ENCODE measurements around the gene IQSEC1.

The IQSEC1 gene

DNA sequence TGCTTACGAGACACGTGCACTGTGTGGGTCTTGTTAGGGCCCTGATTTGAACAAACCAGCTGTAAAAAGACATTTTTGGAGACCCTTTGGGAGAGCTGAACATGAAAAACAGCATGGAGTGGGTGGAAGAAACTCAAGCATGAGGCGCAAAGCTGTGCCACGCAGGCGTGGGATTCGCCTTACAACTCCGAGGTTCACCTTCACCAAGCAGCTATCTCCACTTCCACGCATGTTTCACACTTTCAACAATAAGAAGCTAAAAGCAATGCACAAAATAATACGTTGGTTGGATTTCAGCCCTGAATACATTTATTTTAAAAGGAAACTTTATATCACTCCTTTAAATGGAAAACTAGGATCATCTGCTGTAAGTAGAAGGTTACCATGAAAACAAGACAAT is 42.5 kb downstream of the IQSEC1 start:
- Histone ChIP-seq H3K27ac (ENCODE audit: low read depth in 2 of 2, low read length in 2 of 2) (no peak overlapping the region), H3K36me3 (ENCODE audit: control insufficient read depth in 2 of 2, insufficient read depth in 2 of 2, low read length in 2 of 2) (no peaks in the 10 kb centered on the region), H3K4me1 (ENCODE audit: control insufficient read depth in 2 of 2, insufficient read depth in 2 of 2, low read length in 2 of 2) (no peaks in the 10 kb centered on the region), H3K4me3 (ENCODE audit: low read length in 2 of 2) (no peak overlapping the region), H3K9me3 (ENCODE audit: control insufficient read depth in 2 of 2, low read length in 2 of 2) (no peaks in the 10 kb centered on the region), H3K9ac (ENCODE audit: low read depth in 1 of 2, low read length in 2 of 2) (no peak overlapping the region), H3K27me3 (ENCODE audit: control insufficient read depth in 2 of 2, insufficient read depth in 2 of 2, low read length in 2 of 2) (no peaks in the 10 kb centered on the region)

DNA sequence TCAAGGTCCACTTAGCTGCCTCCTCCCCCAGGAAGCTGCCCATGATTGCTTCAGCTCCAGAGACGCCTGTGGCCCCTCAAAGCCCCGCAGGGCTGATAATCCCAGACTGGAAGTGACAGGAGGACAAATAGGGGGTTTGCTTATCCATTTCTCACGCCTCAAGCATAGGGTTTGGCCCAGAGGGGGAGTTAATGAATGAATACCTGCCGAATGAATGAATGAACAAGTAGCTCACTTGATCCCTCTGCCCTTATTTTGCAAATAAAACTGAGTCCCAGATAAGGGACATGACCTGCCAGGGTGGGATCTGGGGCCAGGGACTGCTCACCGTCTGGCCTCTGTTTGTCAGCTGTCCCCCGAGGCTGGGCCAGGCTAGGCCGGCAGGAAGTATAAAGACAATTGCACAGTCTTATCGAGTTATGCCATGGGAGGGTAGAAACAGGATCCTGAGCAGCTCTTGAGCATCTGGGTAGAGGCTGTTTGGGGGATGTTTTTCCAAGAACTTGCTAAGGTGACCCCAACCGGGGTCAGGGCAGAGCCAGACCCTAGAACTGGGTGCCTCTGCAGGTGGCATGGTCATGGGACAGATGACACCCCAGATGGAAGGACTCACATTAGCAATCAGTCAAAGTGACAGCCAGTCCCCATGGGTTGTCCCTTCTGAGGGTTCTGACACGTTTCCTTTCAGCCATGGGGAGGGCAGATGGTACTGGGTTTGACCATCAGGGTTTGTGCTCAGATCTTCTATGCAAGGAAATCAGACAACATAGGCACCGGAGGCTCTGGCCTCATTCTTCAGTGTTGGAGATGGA is 45.0 kb downstream of the IQSEC1 start:
- no peak overlapping the region for H3K27ac ChIP-seq (ENCODE audit: low read depth in 2 of 2, low read length in 2 of 2)
- no peak overlapping the region for H3K9ac ChIP-seq (ENCODE audit: low read depth in 1 of 2, low read length in 2 of 2)
- H3K4me1 ChIP-seq (ENCODE audit: control insufficient read depth in 2 of 2, insufficient read depth in 2 of 2, low read length in 2 of 2) = no peaks in the 10 kb centered on the region
- no peaks in the 10 kb centered on the region for H3K27me3 ChIP-seq (ENCODE audit: control insufficient read depth in 2 of 2, insufficient read depth in 2 of 2, low read length in 2 of 2)
- no peaks in the 10 kb centered on the region for H3K9me3 ChIP-seq (ENCODE audit: control insufficient read depth in 2 of 2, low read length in 2 of 2)
- no peaks in the 10 kb centered on the region for H3K36me3 ChIP-seq (ENCODE audit: control insufficient read depth in 2 of 2, insufficient read depth in 2 of 2, low read length in 2 of 2)
- H3K4me3 ChIP-seq (ENCODE audit: low read length in 2 of 2) = no peak overlapping the region

DNA sequence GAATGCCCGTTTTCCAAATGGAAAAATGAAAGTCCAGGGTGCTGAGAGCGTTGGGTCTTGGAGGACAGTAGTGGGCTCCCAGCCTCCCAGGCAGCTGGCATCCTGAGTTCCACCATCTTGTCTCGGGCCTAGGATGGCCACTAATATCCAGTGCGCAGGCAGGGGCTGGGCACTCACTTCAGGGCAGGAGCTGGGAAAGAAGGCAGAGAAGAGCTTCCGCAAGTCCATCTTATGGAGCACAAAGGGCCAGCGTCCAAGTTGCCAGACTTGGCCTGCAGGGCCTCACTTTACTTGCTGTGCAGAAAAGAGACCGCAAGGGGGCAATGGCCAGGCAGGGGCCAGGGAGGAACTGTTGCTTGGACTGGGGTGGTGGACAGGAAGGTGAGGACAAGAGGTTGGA is 46.1 kb downstream of the IQSEC1 start:
- Histone ChIP-seq H3K4me1 (ENCODE audit: control insufficient read depth in 2 of 2, insufficient read depth in 2 of 2, low read length in 2 of 2) (peaks cover 0 to under 1% of the 10 kb centered on the region in 2 donors), H3K4me3 (ENCODE audit: low read length in 2 of 2) (no peak overlapping the region), H3K9ac (ENCODE audit: low read depth in 1 of 2, low read length in 2 of 2) (no peak overlapping the region), H3K36me3 (ENCODE audit: control insufficient read depth in 2 of 2, insufficient read depth in 2 of 2, low read length in 2 of 2) (no peaks in the 10 kb centered on the region), H3K9me3 (ENCODE audit: control insufficient read depth in 2 of 2, low read length in 2 of 2) (no peaks in the 10 kb centered on the region), H3K27me3 (ENCODE audit: control insufficient read depth in 2 of 2, insufficient read depth in 2 of 2, low read length in 2 of 2) (no peaks in the 10 kb centered on the region), H3K27ac (ENCODE audit: low read depth in 2 of 2, low read length in 2 of 2) (no peak overlapping the region)

DNA sequence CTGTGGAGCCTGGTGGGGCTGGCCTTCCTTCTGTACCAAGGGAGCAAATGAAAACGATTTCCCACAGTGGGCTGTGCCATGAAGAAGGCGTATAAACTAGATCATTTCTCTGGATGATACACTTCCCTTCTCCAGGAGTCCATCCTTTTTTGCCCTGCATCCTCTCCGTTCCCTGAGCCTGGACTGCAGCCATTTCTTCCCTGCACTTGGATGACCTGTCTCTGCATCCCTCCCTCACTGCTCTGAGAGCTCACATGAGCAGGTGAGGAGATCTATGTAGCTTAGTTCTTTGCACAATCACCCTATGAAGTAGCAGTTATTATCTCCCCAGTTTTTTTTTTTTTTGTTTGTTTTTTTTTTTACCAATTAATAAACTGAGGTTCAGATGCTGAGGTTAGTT is 46.7 kb downstream of the IQSEC1 start:
- H3K9me3 ChIP-seq (ENCODE audit: control insufficient read depth in 2 of 2, low read length in 2 of 2) = no peaks in the 10 kb centered on the region
- H3K4me1 ChIP-seq (ENCODE audit: control insufficient read depth in 2 of 2, insufficient read depth in 2 of 2, low read length in 2 of 2) = peaks cover 5 to 7% of the 10 kb centered on the region in 2 donors
- no peaks in the 10 kb centered on the region for H3K36me3 ChIP-seq (ENCODE audit: control insufficient read depth in 2 of 2, insufficient read depth in 2 of 2, low read length in 2 of 2)

DNA sequence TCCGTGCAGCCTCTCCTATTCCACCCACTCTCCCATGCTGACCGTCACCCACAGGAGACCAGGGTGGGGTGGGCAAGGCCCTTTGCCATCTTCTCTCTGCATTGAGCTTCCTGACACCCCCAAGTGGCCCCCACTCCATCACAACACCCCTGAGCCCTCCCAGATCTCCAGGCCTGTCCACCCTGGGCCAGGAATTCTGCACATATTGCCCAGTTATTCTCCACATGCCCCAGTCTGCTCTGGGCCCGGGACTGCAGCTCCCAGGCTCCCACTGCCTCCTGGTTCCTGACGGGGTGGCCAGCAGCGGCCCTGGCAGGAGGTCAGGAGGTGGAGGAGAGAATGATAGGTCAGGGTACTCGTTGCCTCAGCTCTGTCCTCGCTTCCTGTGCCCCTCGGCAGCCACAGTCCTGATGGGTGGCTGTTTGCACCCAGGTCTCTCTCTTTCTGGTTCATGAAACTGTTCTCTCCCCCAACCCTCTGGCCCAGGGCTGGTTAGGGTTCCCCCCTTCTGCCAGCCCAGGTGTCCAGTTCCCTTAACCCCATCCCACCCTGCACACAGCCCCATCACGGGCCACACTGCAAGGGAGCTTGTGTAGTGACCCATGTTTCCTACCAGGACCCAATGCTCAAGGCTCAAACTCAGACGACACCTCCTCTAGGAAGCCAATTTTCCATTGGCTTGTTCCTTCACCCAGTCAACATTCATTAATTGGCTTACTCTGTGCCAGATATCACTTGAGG is 47.3 kb downstream of the IQSEC1 start:
- H3K27me3 ChIP-seq (ENCODE audit: control insufficient read depth in 2 of 2, insufficient read depth in 2 of 2, low read length in 2 of 2) = no peaks in the 10 kb centered on the region
- H3K4me1 ChIP-seq (ENCODE audit: control insufficient read depth in 2 of 2, insufficient read depth in 2 of 2, low read length in 2 of 2) = peaks cover 6 to 12% of the 10 kb centered on the region in 2 donors
- H3K27ac ChIP-seq (ENCODE audit: low read depth in 2 of 2, low read length in 2 of 2) = no peak overlapping the region
- no peak overlapping the region for H3K9ac ChIP-seq (ENCODE audit: low read depth in 1 of 2, low read length in 2 of 2)
- H3K9me3 ChIP-seq (ENCODE audit: control insufficient read depth in 2 of 2, low read length in 2 of 2) = no peaks in the 10 kb centered on the region
- no peaks in the 10 kb centered on the region for H3K36me3 ChIP-seq (ENCODE audit: control insufficient read depth in 2 of 2, insufficient read depth in 2 of 2, low read length in 2 of 2)
- no peak overlapping the region for H3K4me3 ChIP-seq (ENCODE audit: low read length in 2 of 2)

More for the DNA sequence above, 46.7 kb downstream of the IQSEC1 start:
- H3K27me3 ChIP-seq (ENCODE audit: control insufficient read depth in 2 of 2, insufficient read depth in 2 of 2, low read length in 2 of 2) = no peaks in the 10 kb centered on the region
- H3K4me3 ChIP-seq (ENCODE audit: low read length in 2 of 2) = no peak overlapping the region
- H3K9ac ChIP-seq (ENCODE audit: low read depth in 1 of 2, low read length in 2 of 2) = no peak overlapping the region
- H3K27ac ChIP-seq (ENCODE audit: low read depth in 2 of 2, low read length in 2 of 2) = no peak overlapping the region

DNA sequence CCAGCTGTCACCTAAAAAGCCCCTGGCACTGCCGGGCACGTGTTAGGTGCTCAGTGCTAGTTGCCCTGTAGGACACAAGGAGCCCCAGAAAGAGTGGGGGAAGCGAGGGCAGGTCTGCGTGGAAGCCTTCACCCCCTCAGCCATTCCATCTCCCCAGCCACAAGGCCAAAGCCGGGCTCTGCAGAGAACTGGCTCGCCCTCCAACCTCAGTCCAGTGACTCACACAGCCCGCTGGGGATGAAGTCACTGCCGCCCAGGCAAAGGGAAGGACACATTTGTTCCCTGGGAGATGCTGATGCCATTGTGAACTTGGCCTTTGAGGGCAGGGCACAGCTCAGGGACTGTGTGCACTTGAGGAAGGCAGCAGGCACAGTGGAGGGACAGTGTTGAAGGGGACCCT is 48.1 kb downstream of the IQSEC1 start:
- Histone ChIP-seq H3K27me3 (ENCODE audit: control insufficient read depth in 2 of 2, insufficient read depth in 2 of 2, low read length in 2 of 2) (no peaks in the 10 kb centered on the region), H3K9ac (ENCODE audit: low read depth in 1 of 2, low read length in 2 of 2) (no peak overlapping the region), H3K27ac (ENCODE audit: low read depth in 2 of 2, low read length in 2 of 2) (no peak overlapping the region), H3K36me3 (ENCODE audit: control insufficient read depth in 2 of 2, insufficient read depth in 2 of 2, low read length in 2 of 2) (no peaks in the 10 kb centered on the region), H3K9me3 (ENCODE audit: control insufficient read depth in 2 of 2, low read length in 2 of 2) (no peaks in the 10 kb centered on the region), H3K4me3 (ENCODE audit: low read length in 2 of 2) (no peak overlapping the region), H3K4me1 (ENCODE audit: control insufficient read depth in 2 of 2, insufficient read depth in 2 of 2, low read length in 2 of 2) (peaks cover 6 to 12% of the 10 kb centered on the region in 2 donors)

DNA sequence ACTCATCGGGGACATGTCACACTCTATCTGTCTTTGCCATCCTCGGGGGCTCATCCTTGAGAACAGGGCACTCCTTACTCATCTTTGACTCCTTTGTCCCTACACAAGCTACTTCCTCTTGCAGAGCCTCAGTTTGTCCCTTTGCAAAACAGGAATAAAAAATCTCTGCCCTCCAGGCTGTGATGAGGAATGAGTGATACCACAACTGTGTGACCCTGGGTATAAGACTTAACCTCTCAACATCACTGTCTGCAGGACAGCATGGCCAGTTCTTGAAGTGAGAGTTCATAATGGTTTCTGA is 48.5 kb downstream of the IQSEC1 start:
- Histone ChIP-seq H3K27ac (ENCODE audit: low read depth in 2 of 2, low read length in 2 of 2) (no peak overlapping the region), H3K4me3 (ENCODE audit: low read length in 2 of 2) (no peak overlapping the region), H3K36me3 (ENCODE audit: control insufficient read depth in 2 of 2, insufficient read depth in 2 of 2, low read length in 2 of 2) (no peaks in the 10 kb centered on the region), H3K27me3 (ENCODE audit: control insufficient read depth in 2 of 2, insufficient read depth in 2 of 2, low read length in 2 of 2) (no peaks in the 10 kb centered on the region), H3K9me3 (ENCODE audit: control insufficient read depth in 2 of 2, low read length in 2 of 2) (no peaks in the 10 kb centered on the region), H3K4me1 (ENCODE audit: control insufficient read depth in 2 of 2, insufficient read depth in 2 of 2, low read length in 2 of 2) (peaks cover 6 to 14% of the 10 kb centered on the region in 2 donors), H3K9ac (ENCODE audit: low read depth in 1 of 2, low read length in 2 of 2) (no peak overlapping the region)

DNA sequence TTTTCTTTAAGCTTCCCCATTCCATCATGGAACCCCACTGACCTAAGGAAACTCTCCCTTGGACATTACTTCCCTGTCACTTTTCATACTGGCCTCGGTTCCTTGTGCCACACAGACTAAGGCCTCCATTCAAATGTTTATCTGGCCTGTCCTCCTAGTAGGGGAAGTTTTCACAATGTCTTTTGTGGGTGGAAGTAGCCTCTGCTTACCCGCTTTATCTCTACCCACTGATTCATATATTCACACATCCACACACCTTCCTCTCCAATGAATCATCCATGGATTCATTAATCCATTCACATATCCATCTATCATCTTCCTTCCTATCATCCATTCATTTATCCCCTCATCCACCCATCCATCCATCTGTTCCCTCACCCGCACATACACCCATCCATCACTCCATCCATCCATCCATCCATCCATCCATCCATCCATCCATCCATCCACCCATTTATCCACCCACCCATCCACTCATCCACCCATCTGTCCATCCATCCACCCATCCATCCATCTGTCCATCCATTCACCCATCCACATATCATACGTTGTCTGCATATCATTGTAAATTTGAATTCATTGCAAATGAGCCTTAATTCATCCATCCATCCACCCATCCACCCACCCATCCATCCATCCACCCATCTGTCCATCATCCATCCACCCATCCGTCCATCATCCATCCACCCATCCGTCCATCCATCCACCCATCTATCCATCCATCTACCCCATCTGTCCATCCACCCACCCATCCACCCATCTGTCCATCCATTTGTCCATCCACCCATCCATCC is 49.1 kb downstream of the IQSEC1 start:
- no peaks in the 10 kb centered on the region for H3K36me3 ChIP-seq (ENCODE audit: control insufficient read depth in 2 of 2, insufficient read depth in 2 of 2, low read length in 2 of 2)
- no peak overlapping the region for H3K4me3 ChIP-seq (ENCODE audit: low read length in 2 of 2)
- no peaks in the 10 kb centered on the region for H3K9me3 ChIP-seq (ENCODE audit: control insufficient read depth in 2 of 2, low read length in 2 of 2)
- H3K4me1 ChIP-seq (ENCODE audit: control insufficient read depth in 2 of 2, insufficient read depth in 2 of 2, low read length in 2 of 2) = peaks cover 6 to 16% of the 10 kb centered on the region in 2 donors
- H3K27ac ChIP-seq (ENCODE audit: low read depth in 2 of 2, low read length in 2 of 2) = no peak overlapping the region
- no peaks in the 10 kb centered on the region for H3K27me3 ChIP-seq (ENCODE audit: control insufficient read depth in 2 of 2, insufficient read depth in 2 of 2, low read length in 2 of 2)
- no peak overlapping the region for H3K9ac ChIP-seq (ENCODE audit: low read depth in 1 of 2, low read length in 2 of 2)

DNA sequence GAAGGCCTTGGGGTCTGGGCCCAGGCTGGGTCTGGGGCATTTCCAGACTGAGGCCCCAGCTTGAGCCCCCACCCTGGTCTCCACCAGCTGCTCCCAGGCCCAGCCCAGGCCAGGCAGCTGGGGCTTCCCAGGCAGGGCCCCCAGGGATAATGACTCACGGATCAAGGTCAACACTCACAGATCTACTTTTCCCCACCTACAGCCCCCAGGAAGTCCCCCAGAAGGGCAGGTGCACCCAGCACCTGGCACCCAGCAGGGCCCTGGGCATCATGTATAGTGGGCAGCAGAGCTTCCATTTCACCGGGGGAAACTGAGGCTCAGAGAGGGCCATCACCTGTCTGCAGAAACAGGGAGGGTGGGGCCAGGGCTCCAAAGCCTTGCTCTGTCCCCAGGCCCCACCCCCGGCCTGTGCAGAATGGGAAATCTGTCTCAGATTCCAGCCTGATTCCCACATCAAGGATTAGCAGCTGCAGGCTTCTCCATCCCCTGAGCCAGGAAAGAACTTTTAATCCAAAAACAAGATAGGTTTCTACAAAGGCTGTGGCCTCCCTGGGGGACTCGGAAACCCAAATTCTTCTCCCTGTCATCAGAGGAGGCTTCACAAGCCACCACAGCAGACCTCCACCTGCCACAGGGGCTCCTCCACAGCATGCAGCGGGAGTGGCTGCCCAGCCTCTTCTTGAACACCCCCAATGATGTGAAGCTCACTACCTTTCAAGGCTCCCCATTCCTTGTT is 49.8 kb downstream of the IQSEC1 start:
- no peak overlapping the region for H3K27ac ChIP-seq (ENCODE audit: low read depth in 2 of 2, low read length in 2 of 2)
- no peaks in the 10 kb centered on the region for H3K9me3 ChIP-seq (ENCODE audit: control insufficient read depth in 2 of 2, low read length in 2 of 2)
- peaks cover 9 to 16% of the 10 kb centered on the region in 2 donors for H3K4me1 ChIP-seq (ENCODE audit: control insufficient read depth in 2 of 2, insufficient read depth in 2 of 2, low read length in 2 of 2)
- H3K4me3 ChIP-seq (ENCODE audit: low read length in 2 of 2) = no peak overlapping the region
- no peak overlapping the region for H3K9ac ChIP-seq (ENCODE audit: low read depth in 1 of 2, low read length in 2 of 2)
- H3K27me3 ChIP-seq (ENCODE audit: control insufficient read depth in 2 of 2, insufficient read depth in 2 of 2, low read length in 2 of 2) = no peaks in the 10 kb centered on the region
- no peaks in the 10 kb centered on the region for H3K36me3 ChIP-seq (ENCODE audit: control insufficient read depth in 2 of 2, insufficient read depth in 2 of 2, low read length in 2 of 2)
